Hepatocyte (in vitro differentiated cells): ENCODE results near the gene GSN. TPM values are rescaled to one million over a fixed set of nuclear protein-coding genes. Genes with fewer than 3 reads are reported as not detected.

Experiments used
- DNase-seq: peaks from one replicate; pipeline ENCODE4 v3.0.0-alpha.2; 2016; ENCODE audit warnings: low spot score
- H2AFZ ChIP-seq: fragments of 200-600 bp; sonication (generic); 2 replicates; pipeline ENCODE4 v1.6.0; 2016; ENCODE audit warnings: antibody characterized with exemption, mild to moderate bottlenecking
- H3K27ac ChIP-seq: fragments of 200-600 bp; sonication (generic); 2 replicates; pipeline ENCODE4 v1.5.1; 2016; ENCODE audit warnings: mild to moderate bottlenecking
- H3K27me3 ChIP-seq: fragments of 200-600 bp; sonication (generic); 2 replicates; pipeline ENCODE4 v1.6.1; 2016
- H3K36me3 ChIP-seq: fragments of 200-600 bp; sonication (generic); replicated peaks from 2 replicates; pipeline ENCODE4 v1.5.1; 2016; ENCODE audit warnings: low read depth; ENCODE audit not compliant: insufficient read depth
- H3K4me1 ChIP-seq: fragments of 200-600 bp; sonication (generic); 2 replicates; pipeline ENCODE4 v1.5.1; 2016; ENCODE audit warnings: mild to moderate bottlenecking, moderate library complexity; ENCODE audit not compliant: insufficient read depth
- H3K4me2 ChIP-seq: fragments of 200-600 bp; sonication (generic); 2 replicates; pipeline ENCODE4 v1.6.0; 2016
- H3K4me3 ChIP-seq: fragments of 200-600 bp; sonication (generic); 2 replicates; pipeline ENCODE4 v1.5.1; 2016; ENCODE audit warnings: mild to moderate bottlenecking
- H3K79me2 ChIP-seq: fragments of 200-600 bp; sonication (generic); 2 replicates; pipeline ENCODE4 v1.6.0; 2017; ENCODE audit warnings: mild to moderate bottlenecking
- H3K9me2 ChIP-seq: fragments of 200-600 bp; sonication (generic); replicated peaks from 2 replicates; pipeline ENCODE4 v1.6.0; 2017; ENCODE audit warnings: mild to moderate bottlenecking; ENCODE audit not compliant: insufficient read depth
- H3K9me3 ChIP-seq: fragments of 200-600 bp; sonication (generic); 2 replicates; pipeline ENCODE4 v1.5.1; 2016; ENCODE audit warnings: low read depth, mild to moderate bottlenecking
- H4K20me1 ChIP-seq: fragments of 200-600 bp; sonication (generic); 2 replicates; pipeline ENCODE4 v1.6.0; 2016; ENCODE audit warnings: mild to moderate bottlenecking; ENCODE audit not compliant: insufficient read depth, poor library complexity, severe bottlenecking
- CTCF ChIP-seq: fragments of 200-600 bp; sonication (generic); IDR thresholded peaks from 2 replicates; pipeline ENCODE4 v1.5.1; 2016; ENCODE audit warnings: antibody characterized with exemption, mild to moderate bottlenecking; ENCODE audit not compliant: poor library complexity
- EZH2 ChIP-seq: fragments of 200-600 bp; sonication (generic); IDR thresholded peaks from 2 replicates; pipeline ENCODE4 v1.6.1; 2016; ENCODE audit warnings: antibody characterized with exemption, mild to moderate bottlenecking, borderline replicate concordance
- EZH2phosphoT487 ChIP-seq: fragments of 200-600 bp; sonication (generic); IDR thresholded peaks from one replicate; pipeline ENCODE4 v1.6.1; 2018; ENCODE audit warnings: antibody characterized with exemption, mild to moderate bottlenecking, low read depth, moderate library complexity; ENCODE audit not compliant: unreplicated experiment, severe bottlenecking
- whole genome bisulfite sequencing: methylation state at CpG from one replicate; pipeline ENCODE4 v1.1.6; 2016; ENCODE audit warnings: low lambda C conversion rate; ENCODE audit errors: missing lambda C conversion rate; 5-methylcytosine and 5-hydroxymethylcytosine counted together
- polyA plus RNA-seq: library from polyadenylated mRNA; unstranded; fragments of >200 nt; fragmentation: Nextera tagmentation; extraction: Ambion mirVana; gene quantifications from 2 replicates; pipeline ENCODE4 v1.2.1, GENCODE V29; 2016
- total RNA-seq: library from RNA; depleted of rRNA; stranded (reverse); fragments of >200 nt; gene quantifications from 2 replicates; pipeline ENCODE4 v1.2.3, GENCODE V29; 2014

GSN gene
- total and polyA plus RNA-seq, 2 experiments from 2014 or later: 396 to 404 TPM

GRCh38 chr9:121366611-121367192 lies 98.7 kb downstream of the GSN start:
- Histone ChIP-seq H4K20me1 (no peaks in the 10 kb centered on the region), H3K27me3 (no peaks in the 10 kb centered on the region), H3K9me2 (no peaks in the 10 kb centered on the region), H2AFZ (no peak overlapping the region), H3K27ac (peak overlapping the region; percentile 85), H3K9me3 (no peaks in the 10 kb centered on the region), H3K79me2 (peaks cover 58% of the 10 kb centered on the region), H3K4me3 (no peak overlapping the region), H3K4me2 (peak overlapping the region; percentile 78), H3K36me3 (no peaks in the 10 kb centered on the region), H3K4me1 (peaks cover 52% of the 10 kb centered on the region)
- no peak for TF ChIP-seq EZH2
- no peak for TF ChIP-seq CTCF
- TF ChIP-seq EZH2phosphoT487: no peak
- DNase-seq: no peak
- WGBS: 72% methylated on average over 5 of the region's 5 CpGs

GRCh38 chr9:121367306-121368137 lies 99.6 kb downstream of the GSN start:
- H3K4me2 ChIP-seq: peak overlapping the region; percentile 78
- peak overlapping the region; percentile 2 for H3K4me3 ChIP-seq
- DNase-seq: no peak
- peaks cover 50% of the 10 kb centered on the region for H3K79me2 ChIP-seq
- 13% methylated on average over 4 of the region's 4 CpGs for WGBS
- H4K20me1 ChIP-seq: no peaks in the 10 kb centered on the region
- H3K9me2 ChIP-seq: no peaks in the 10 kb centered on the region
- H2AFZ ChIP-seq: no peak overlapping the region
- peak overlapping the region; percentile 85 for H3K27ac ChIP-seq
- H3K27me3 ChIP-seq: no peaks in the 10 kb centered on the region
- H3K4me1 ChIP-seq: peaks cover 53% of the 10 kb centered on the region
- H3K9me3 ChIP-seq: no peaks in the 10 kb centered on the region
- no peaks in the 10 kb centered on the region for H3K36me3 ChIP-seq
- TF ChIP-seq EZH2phosphoT487: no peak
- TF ChIP-seq EZH2: no peak
- TF ChIP-seq CTCF: no peak

DNA sequence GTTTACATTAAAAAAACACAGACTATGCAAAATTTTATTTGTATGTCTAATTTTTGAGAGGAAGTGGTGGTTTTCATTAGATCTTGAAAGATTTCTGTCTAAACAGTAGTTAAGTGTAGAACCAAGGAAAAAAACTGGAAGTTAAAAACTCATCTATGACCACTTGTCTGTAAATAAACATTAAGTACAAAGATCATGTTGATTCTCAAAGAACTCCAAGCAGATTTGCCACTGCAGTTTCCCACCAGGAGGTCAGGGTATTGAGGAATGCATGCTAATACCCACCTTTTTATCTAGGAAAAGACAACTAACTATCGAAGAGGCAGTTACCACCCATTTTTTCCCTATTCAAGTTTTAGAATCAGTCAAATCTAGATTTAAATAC lies 100.2 kb downstream of the GSN start:
- peaks cover 54% of the 10 kb centered on the region for H3K4me1 ChIP-seq
- WGBS: 5% methylated on average over 1 of the region's 1 CpG
- peak overlapping the region; percentile 2 for H3K4me3 ChIP-seq

More for the DNA sequence above, 100.2 kb downstream of the GSN start:
- H3K4me2 ChIP-seq: peak overlapping the region; percentile 78
- no peaks in the 10 kb centered on the region for H3K9me2 ChIP-seq
- H3K27ac ChIP-seq: peak overlapping the region; percentile 85
- H2AFZ ChIP-seq: no peak overlapping the region
- no peaks in the 10 kb centered on the region for H3K9me3 ChIP-seq
- TF ChIP-seq CTCF: no peak
- TF ChIP-seq EZH2phosphoT487: no peak
- TF ChIP-seq EZH2: no peak
- no peaks in the 10 kb centered on the region for H3K36me3 ChIP-seq
- peaks cover 50% of the 10 kb centered on the region for H3K79me2 ChIP-seq
- DNase-seq: no peak
- no peaks in the 10 kb centered on the region for H3K27me3 ChIP-seq
- H4K20me1 ChIP-seq: no peaks in the 10 kb centered on the region
